CD4-positive, alpha-beta T cell treated with Interleukin-15 for 4 hours (primary cell): Measurements from ENCODE around the gene OSBPL10.
"Not testable (repeated sequence)": the region's sequence is repeated elsewhere in the genome, so short reads cannot be mapped to it uniquely, and the experiment has no call there.

ENCODE experiments used
- DNase-seq: peaks from one replicate; pipeline ENCODE4 v3.0.0-alpha.2; 2020; ENCODE audit warnings: low spot score

The OSBPL10 gene

GRCh38 chr3:31813197-31813596 lies 167.9 kb downstream of the OSBPL10 start:
- no peak for DNase-seq

GRCh38 chr3:31810991-31811433 lies 170.1 kb downstream of the OSBPL10 start:
- no peak for DNase-seq

- DNase-seq: no peak
These were observed 172.8 kb downstream of the OSBPL10 start for GRCh38 chr3:31808143-31808720.

- DNase-seq: no peak
These were observed 176.6 kb downstream of the OSBPL10 start for GRCh38 chr3:31804251-31805051.

- DNase-seq: no peak
These were observed 177.9 kb downstream of the OSBPL10 start for GRCh38 chr3:31802981-31803740.

- no peak for DNase-seq
These were observed 180.6 kb downstream of the OSBPL10 start for GRCh38 chr3:31800436-31800835.

GRCh38 chr3:31798840-31799239 lies 182.2 kb downstream of the OSBPL10 start:
- no peak for DNase-seq

- no peak for DNase-seq
These were observed 187.2 kb downstream of the OSBPL10 start for GRCh38 chr3:31793821-31794220.

GRCh38 chr3:31791090-31791430 lies 190.0 kb downstream of the OSBPL10 start:
- DNase-seq: no peak

GRCh38 chr3:31790193-31791089 lies 190.6 kb downstream of the OSBPL10 start:
- DNase-seq: no peak

- DNase-seq: no peak
These were observed 191.6 kb downstream of the OSBPL10 start for GRCh38 chr3:31789429-31789828.

- no peak for DNase-seq
These were observed 195.3 kb downstream of the OSBPL10 start for GRCh38 chr3:31785734-31786133.

GRCh38 chr3:31785286-31785685 lies 195.8 kb downstream of the OSBPL10 start:
- no peak for DNase-seq

GRCh38 chr3:31783851-31784250 lies 197.2 kb downstream of the OSBPL10 start:
- not testable (repeated sequence) for DNase-seq

GRCh38 chr3:31782306-31782705 lies 198.8 kb downstream of the OSBPL10 start:
- not testable (repeated sequence) for DNase-seq

- DNase-seq: no peak
These were observed 201.5 kb downstream of the OSBPL10 start for GRCh38 chr3:31779514-31779913.

GRCh38 chr3:31777887-31778286 lies 203.2 kb downstream of the OSBPL10 start:
- no peak for DNase-seq

GRCh38 chr3:31777092-31777491 lies 204.0 kb downstream of the OSBPL10 start:
- DNase-seq: no peak

GRCh38 chr3:31776016-31776415 lies 205.0 kb downstream of the OSBPL10 start:
- DNase-seq: no peak

GRCh38 chr3:31775383-31775782 lies 205.7 kb downstream of the OSBPL10 start:
- no peak for DNase-seq

- no peak for DNase-seq
These were observed 208.1 kb downstream of the OSBPL10 start for GRCh38 chr3:31772758-31773473.
